H1 (cell line): ENCODE data around the gene COL4A3. TPM values are rescaled to one million over a fixed set of nuclear protein-coding genes. Genes with fewer than 3 reads are reported as not detected.

ENCODE experiments used
- CTCF ChIA-PET: fragments of 300-600 bp; sonication (Branson Sonifier 250); formaldehyde crosslinking; loops from one replicate; lab custom pipeline; 2021; ENCODE audit not compliant: partially characterized antibody; lab: Charles Lee
- POLR2A ChIA-PET: fragments of 300-600 bp; sonication (Branson Sonifier 250); formaldehyde crosslinking; loops from one replicate; lab custom pipeline; 2021; ENCODE audit warnings: inconsistent platforms; ENCODE audit not compliant: partially characterized antibody; lab: Charles Lee
- DNase-seq, 2 experiments: peaks; one replicate each; pipeline versions ENCODE4 v3.0.0 to v3.0.0-alpha.2; 2010 to 2022; ENCODE audit warnings: low spot score in 2 of 2, low read depth in 1 of 2, mixed read lengths in 1 of 2
- FAIRE-seq: peaks from 2 replicates; lab custom pipeline; 2011; peaks lifted over from hg19 to GRCh38; lab: Jason Lieb, UNC
- H2AFZ ChIP-seq: 2 replicates; pipeline ENCODE4 v1.8.1; 2012; ENCODE audit warnings: low read length, inconsistent platforms
- H2AK5ac ChIP-seq: 2 replicates; pipeline ENCODE4 v1.6.1; 2013; ENCODE audit warnings: low read depth, low read length
- H2BK120ac ChIP-seq: replicated peaks from 2 replicates; pipeline ENCODE3; 2013; ENCODE audit warnings: low read depth, low read length, inconsistent platforms
- H2BK12ac ChIP-seq: 2 replicates; pipeline ENCODE4 v1.6.1; 2013; ENCODE audit warnings: low read depth, low read length
- H2BK15ac ChIP-seq: 2 replicates; pipeline ENCODE4 v1.6.1; 2013; ENCODE audit warnings: low read length
- H2BK20ac ChIP-seq: 2 replicates; pipeline ENCODE4 v1.6.1; 2013; ENCODE audit warnings: low read length
- H2BK5ac ChIP-seq: 2 replicates; pipeline ENCODE4 v1.6.1; 2013; ENCODE audit warnings: low read depth, low read length
- H3K14ac ChIP-seq: 2 replicates; pipeline ENCODE4 v1.6.1; 2013; ENCODE audit warnings: inconsistent platforms; ENCODE audit not compliant: insufficient read length
- H3K18ac ChIP-seq: 2 replicates; pipeline ENCODE4 v1.6.1; 2013; ENCODE audit warnings: low read length; ENCODE audit errors: extremely low read depth
- H3K23ac ChIP-seq: 2 replicates; pipeline ENCODE4 v1.6.1; 2013; ENCODE audit warnings: inconsistent platforms; ENCODE audit not compliant: insufficient read length
- H3K23me2 ChIP-seq: 2 replicates; pipeline ENCODE4 v1.6.1; 2013; ENCODE audit warnings: low read depth, low read length
- H3K27ac ChIP-seq: 2 replicates; pipeline ENCODE4 v1.6.1; 2011; ENCODE audit warnings: low read depth, low read length, inconsistent platforms
- H3K27me3 ChIP-seq, 4 experiments: replicated peaks in 1 of 4; 1 replicate in 1 of 4; 2 replicates in 3 of 4; pipeline versions ENCODE4 v1.6.1 to v1.8.1; 2011 to 2013; ENCODE audit warnings: low read length in 3 of 4, mild to moderate bottlenecking in 3 of 4, inconsistent platforms in 2 of 4, mixed read lengths in 2 of 4, moderate library complexity in 1 of 4; ENCODE audit not compliant: control insufficient read depth in 3 of 4, insufficient read depth in 3 of 4; ENCODE audit errors: extremely low read depth in 1 of 4
- H3K36me3 ChIP-seq, 4 experiments: 2 replicates each; pipeline versions ENCODE4 v1.6.1 to v1.8.1; 2011 to 2013; ENCODE audit warnings: mild to moderate bottlenecking in 4 of 4, low read length in 3 of 4, moderate library complexity in 2 of 4, control low read depth in 1 of 4, inconsistent platforms in 1 of 4; ENCODE audit not compliant: insufficient read depth in 4 of 4, control insufficient read depth in 2 of 4
- H3K4ac ChIP-seq: replicated peaks from 2 replicates; pipeline ENCODE3; 2013; ENCODE audit warnings: low read length, low read depth, mixed read lengths, inconsistent platforms; ENCODE audit not compliant: insufficient read length
- H3K4me1 ChIP-seq, 4 experiments: replicated peaks in 1 of 4; 1 replicate in 1 of 4; 2 replicates in 3 of 4; pipeline versions ENCODE4 v1.6.1 to v1.8.1; 2011 to 2013; ENCODE audit warnings: low read length in 3 of 4, inconsistent platforms in 2 of 4, mixed read lengths in 1 of 4; ENCODE audit not compliant: insufficient read depth in 4 of 4, control insufficient read depth in 3 of 4
- H3K4me2 ChIP-seq, 2 experiments: 2 replicates each; pipeline versions ENCODE4 v1.6.1 to v1.8.1; 2011 to 2013; ENCODE audit warnings: low read depth in 2 of 2, low read length in 2 of 2, control low read depth in 1 of 2, inconsistent platforms in 1 of 2, mild to moderate bottlenecking in 1 of 2; ENCODE audit not compliant: insufficient read depth in 1 of 2
- H3K4me3 ChIP-seq, 4 experiments: fragments of 200-600, 300-600 bp in 1 of 4; sonication (generic), shearing (Covaris generic), sonication (Bioruptor Twin) in 1 of 4; 2 replicates each; pipeline versions ENCODE4 v1.5.1 to v1.8.1; 2011 to 2016; ENCODE audit warnings: low read length in 4 of 4, low read depth in 3 of 4, control low read depth in 2 of 4, inconsistent platforms in 2 of 4, mild to moderate bottlenecking in 2 of 4, mixed read lengths in 1 of 4, moderate library complexity in 1 of 4; ENCODE audit not compliant: insufficient read depth in 2 of 4; ENCODE audit errors: extremely low read depth in 1 of 4
- H3K56ac ChIP-seq: replicated peaks from 2 replicates; pipeline ENCODE3; 2013; ENCODE audit warnings: low read depth, mild to moderate bottlenecking, mixed read lengths, low read length, inconsistent platforms; ENCODE audit not compliant: insufficient read length
- H3K79me1 ChIP-seq: 2 replicates; pipeline ENCODE4 v1.6.1; 2013; ENCODE audit warnings: low read depth, low read length, control low read depth
- H3K79me2 ChIP-seq, 2 experiments: 2 replicates each; pipeline versions ENCODE4 v1.6.1 to v1.8.1; 2012 to 2013; ENCODE audit warnings: low read length in 2 of 2, mild to moderate bottlenecking in 2 of 2, inconsistent platforms in 1 of 2; ENCODE audit not compliant: insufficient read depth in 2 of 2, control insufficient read depth in 1 of 2
- H3K9ac ChIP-seq, 4 experiments: replicated peaks in 1 of 4; 1 replicate in 1 of 4; 2 replicates in 3 of 4; pipeline versions ENCODE4 v1.6.1 to v1.8.1; 2011 to 2013; ENCODE audit warnings: low read depth in 3 of 4, low read length in 3 of 4, control low read depth in 2 of 4, mild to moderate bottlenecking in 2 of 4, moderate library complexity in 2 of 4, inconsistent platforms in 1 of 4; ENCODE audit errors: extremely low read depth in 1 of 4
- H3K9me3 ChIP-seq, 2 experiments: 2 replicates each; pipeline versions ENCODE4 v1.6.1 to v1.8.1; 2012 to 2013; ENCODE audit warnings: mild to moderate bottlenecking in 2 of 2, moderate library complexity in 2 of 2, control low read depth in 1 of 2, inconsistent platforms in 1 of 2, low read depth in 1 of 2, low read length in 1 of 2, mixed read lengths in 1 of 2; ENCODE audit not compliant: insufficient read depth in 2 of 2
- H4K20me1 ChIP-seq, 2 experiments: replicated peaks in 1 of 2; 2 replicates each; pipeline versions ENCODE3 to v1.8.1; 2011 to 2013; ENCODE audit warnings: inconsistent platforms in 2 of 2, low read length in 2 of 2, mild to moderate bottlenecking in 1 of 2; ENCODE audit not compliant: insufficient read depth in 2 of 2, control insufficient read depth in 1 of 2
- H4K5ac ChIP-seq: 2 replicates; pipeline ENCODE4 v1.6.1; 2013; ENCODE audit warnings: low read length, low read depth, mixed read lengths, inconsistent platforms; ENCODE audit not compliant: insufficient read length
- H4K8ac ChIP-seq: 2 replicates; pipeline ENCODE4 v1.8.0; 2013; ENCODE audit warnings: mild to moderate bottlenecking, moderate library complexity, low read length, inconsistent platforms; ENCODE audit not compliant: insufficient read depth; ENCODE audit errors: extremely low read depth
- H4K91ac ChIP-seq: replicated peaks from 2 replicates; pipeline ENCODE3; 2013; ENCODE audit warnings: low read length, mixed read lengths, inconsistent platforms; ENCODE audit not compliant: insufficient read length
- POLR2AphosphoS5 ChIP-seq: IDR thresholded peaks from 2 replicates; pipeline ENCODE4 v1.6.1; 2011; ENCODE audit warnings: low read depth, low read length
- WGBS, 2 experiments: shearing (Covaris generic) in 1 of 2; methylation state at CpG; one replicate each; pipeline versions ENCODE4 v1.1.6 to v1.1.7; 2013 to 2015; ENCODE audit warnings: low lambda C conversion rate in 2 of 2, mixed read lengths in 2 of 2, inconsistent platforms in 1 of 2, low coverage in 1 of 2, missing lambda C conversion rate in 1 of 2; ENCODE audit not compliant: insufficient replicate concordance in 2 of 2, insufficient coverage in 1 of 2, insufficient read length in 1 of 2; ENCODE audit errors: extremely low coverage in 1 of 2, missing lambda C conversion rate in 1 of 2; 5-methylcytosine and 5-hydroxymethylcytosine counted together
- polyA plus RNA-seq, 7 experiments: library from polyadenylated mRNA; depleted of rRNA in 3 of 7; stranded (reverse) in 5 of 7; unstranded in 2 of 7; fragments of >200 nt in 5 of 7; fragments of 200-250 nt in 2 of 7; gene quantifications; 1 replicate in 5 of 7; 2 replicates in 1 of 7; 4 replicates in 1 of 7; pipeline versions ENCODE4 v1.2.1 to v1.2.3, GENCODE V29; 2011 to 2013; ENCODE audit warnings: missing spikeins in 2 of 7, mixed read lengths in 2 of 7
- total RNA-seq: library from RNA; stranded (reverse); fragmentation: NEBNext Ultra II Directional; extraction: Animal tissue kit (Norgen Biotek cat#: 25700); gene quantifications from 2 replicates; pipeline ENCODE4 v1.2.1, GENCODE V29; 2021
- TF ChIP-seq, protein P1 (sequence below): IDR thresholded peaks from 2 replicates; pipeline ENCODE4 v1.6.1; 2012; ENCODE audit warnings: inconsistent platforms

COL4A3 gene
- total and polyA plus RNA-seq, 2 of the 8 experiments (the other 6 are each of a cell fraction or from before 2014, with no cell fraction given) = 0.12 to 0.17 TPM

DNA sequence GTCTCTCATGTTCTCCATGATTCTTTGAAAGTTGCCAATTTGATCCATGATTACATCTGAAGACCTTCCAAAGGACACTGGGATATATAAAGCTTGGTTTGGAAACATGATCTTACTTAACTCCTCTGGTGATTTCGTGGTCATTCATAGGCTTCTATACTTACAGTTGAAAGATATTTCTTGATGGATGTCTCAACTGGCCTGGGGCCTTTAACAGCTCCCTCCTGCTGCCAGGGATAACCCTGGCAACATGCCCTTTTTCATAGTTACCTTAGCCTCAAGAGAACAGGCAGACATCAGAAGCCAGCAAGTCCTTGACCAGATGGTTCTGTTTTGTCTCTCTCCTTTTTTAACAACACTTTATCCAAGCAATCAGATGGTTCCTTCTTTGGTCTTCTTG, 137.1 kb downstream of the COL4A3 start:
- H3K4me3 ChIP-seq = no peak overlapping the region
- DNase-seq = no peak
- no peak overlapping the region for H3K9ac ChIP-seq
- no peak overlapping the region for H3K14ac ChIP-seq
- H3K9me3 ChIP-seq = no peaks in the 10 kb centered on the region
- no peak overlapping the region for H4K91ac ChIP-seq
- no peaks in the 10 kb centered on the region for H3K79me2 ChIP-seq
- H2BK15ac ChIP-seq = no peak overlapping the region
- H2BK12ac ChIP-seq = no peak overlapping the region
- H3K27ac ChIP-seq = no peak overlapping the region
- H4K5ac ChIP-seq = no peak overlapping the region
- no peak overlapping the region for H2AK5ac ChIP-seq
- H2BK120ac ChIP-seq = no peak overlapping the region
- no peak for FAIRE-seq
- 92% methylated on average over 1 of the region's 1 CpG; no CpG with 5 or more reads in 1 of the 2 experiments for WGBS, 2 experiments
- H3K56ac ChIP-seq = no peak overlapping the region
- H3K79me1 ChIP-seq = no peaks in the 10 kb centered on the region
- no peaks in the 10 kb centered on the region for H3K27me3 ChIP-seq
- no peak overlapping the region for H2AFZ ChIP-seq
- POLR2A ChIA-PET = no interaction called here
- H3K4me2 ChIP-seq = no peak overlapping the region
- CTCF ChIA-PET = interaction anchor here (0.6 to 1.7 kb wide), 4 partner anchors 8 to 194 kb away, joined by 3 read pairs; no protein-coding TSS in a partner anchor
- no peaks in the 10 kb centered on the region for H3K4me1 ChIP-seq
- H2BK20ac ChIP-seq = no peak overlapping the region
- H3K18ac ChIP-seq = no peak overlapping the region
- H4K20me1 ChIP-seq = no peaks in the 10 kb centered on the region
- no peak overlapping the region for H3K4ac ChIP-seq
- no peak overlapping the region for H4K8ac ChIP-seq
- no peaks in the 10 kb centered on the region for H3K36me3 ChIP-seq
- no peak overlapping the region for H3K23ac ChIP-seq
- H3K23me2 ChIP-seq = no peaks in the 10 kb centered on the region
- no peak overlapping the region for H2BK5ac ChIP-seq
- TF ChIP-seq POLR2AphosphoS5 = no peak
- TF ChIP-seq, protein P1, sequence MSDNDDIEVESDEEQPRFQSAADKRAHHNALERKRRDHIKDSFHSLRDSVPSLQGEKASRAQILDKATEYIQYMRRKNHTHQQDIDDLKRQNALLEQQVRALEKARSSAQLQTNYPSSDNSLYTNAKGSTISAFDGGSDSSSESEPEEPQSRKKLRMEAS = no peak
